GM12865 (cell line): ENCODE data around the gene PARP16.

Experiments used
- DNase-seq: peaks from one replicate; pipeline ENCODE4 v3.0.0; 2010; ENCODE audit warnings: low read depth
- H3K4me3 ChIP-seq: 2 replicates; pipeline ENCODE4 v1.5.1; 2011; ENCODE audit warnings: mild to moderate bottlenecking, low read depth, low read length, control low read depth
- TF ChIP-seq, protein P1 (sequence below): IDR thresholded peaks from 2 replicates; pipeline ENCODE4 v1.5.1; 2011; ENCODE audit warnings: low read length, control low read depth, low read depth, inconsistent platforms; ENCODE audit not compliant: insufficient read depth; ENCODE audit errors: missing control alignments

The PARP16 gene

DNA sequence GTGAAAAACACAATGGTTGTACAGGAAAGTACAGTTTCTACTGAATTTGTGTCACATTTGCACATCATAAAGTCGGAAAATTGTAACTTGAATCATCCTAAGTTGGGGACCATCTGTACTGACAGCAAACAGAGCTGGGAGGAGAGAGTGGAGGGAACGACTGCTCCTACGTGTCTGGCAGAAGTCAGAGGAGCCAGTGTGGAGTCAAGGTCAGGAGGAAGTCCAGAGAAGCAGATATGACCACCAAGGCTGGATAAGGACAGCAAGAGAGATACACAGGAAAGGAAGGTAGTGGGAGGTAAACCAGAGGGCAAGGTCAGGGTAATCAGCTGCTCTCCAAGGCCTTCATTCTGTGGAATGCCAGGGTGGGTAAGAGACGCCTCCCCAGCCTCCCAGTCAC is 72.7 kb downstream of the PARP16 start:
- TF ChIP-seq, protein P1, sequence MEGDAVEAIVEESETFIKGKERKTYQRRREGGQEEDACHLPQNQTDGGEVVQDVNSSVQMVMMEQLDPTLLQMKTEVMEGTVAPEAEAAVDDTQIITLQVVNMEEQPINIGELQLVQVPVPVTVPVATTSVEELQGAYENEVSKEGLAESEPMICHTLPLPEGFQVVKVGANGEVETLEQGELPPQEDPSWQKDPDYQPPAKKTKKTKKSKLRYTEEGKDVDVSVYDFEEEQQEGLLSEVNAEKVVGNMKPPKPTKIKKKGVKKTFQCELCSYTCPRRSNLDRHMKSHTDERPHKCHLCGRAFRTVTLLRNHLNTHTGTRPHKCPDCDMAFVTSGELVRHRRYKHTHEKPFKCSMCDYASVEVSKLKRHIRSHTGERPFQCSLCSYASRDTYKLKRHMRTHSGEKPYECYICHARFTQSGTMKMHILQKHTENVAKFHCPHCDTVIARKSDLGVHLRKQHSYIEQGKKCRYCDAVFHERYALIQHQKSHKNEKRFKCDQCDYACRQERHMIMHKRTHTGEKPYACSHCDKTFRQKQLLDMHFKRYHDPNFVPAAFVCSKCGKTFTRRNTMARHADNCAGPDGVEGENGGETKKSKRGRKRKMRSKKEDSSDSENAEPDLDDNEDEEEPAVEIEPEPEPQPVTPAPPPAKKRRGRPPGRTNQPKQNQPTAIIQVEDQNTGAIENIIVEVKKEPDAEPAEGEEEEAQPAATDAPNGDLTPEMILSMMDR, result no peak
- DNase-seq, result no peak
- H3K4me3 ChIP-seq, result no peak overlapping the region

DNA sequence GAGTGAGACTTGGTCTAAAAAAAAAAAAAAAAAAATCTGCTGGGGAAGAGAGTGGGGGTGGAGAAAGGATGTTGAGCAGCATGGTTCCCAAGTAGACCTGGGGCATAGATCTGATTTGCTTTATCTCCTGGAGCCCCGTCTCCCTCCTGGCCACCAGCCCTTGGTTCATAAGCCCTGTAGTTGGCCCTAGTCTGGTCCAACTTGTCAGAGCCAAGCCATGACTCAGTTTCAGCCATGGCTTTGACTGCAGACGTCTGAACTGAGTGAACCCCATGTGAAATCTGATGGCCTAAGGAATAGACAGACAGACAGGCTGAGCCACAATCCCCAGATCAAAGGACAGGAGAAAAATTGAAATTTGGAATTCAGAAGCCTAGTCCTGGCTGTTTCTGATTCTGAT is 73.4 kb downstream of the PARP16 start:
- no peak overlapping the region for H3K4me3 ChIP-seq
- TF ChIP-seq, protein P1, result no peak
- no peak for DNase-seq

DNA sequence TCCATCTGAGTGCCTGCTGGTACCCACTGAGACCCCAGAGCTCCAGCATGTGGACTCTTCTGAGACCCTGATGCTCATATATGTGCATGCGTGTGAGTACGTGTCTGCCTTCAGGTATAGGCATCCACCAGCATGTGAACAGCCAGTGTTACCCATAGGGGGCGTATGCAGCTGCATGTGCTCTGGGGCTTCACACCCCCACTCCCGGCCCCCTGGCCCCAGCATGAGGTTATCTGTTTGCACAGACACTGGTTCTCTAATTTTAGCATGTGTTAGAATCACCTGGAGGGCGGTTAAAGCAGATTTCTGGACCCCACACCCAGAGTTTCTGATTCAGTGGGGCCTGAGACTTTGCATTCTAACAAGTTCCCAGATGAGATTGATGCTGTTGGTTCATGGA is 74.6 kb downstream of the PARP16 start:
- no peak overlapping the region for H3K4me3 ChIP-seq
- TF ChIP-seq, protein P1, result peak; percentile 71
- DNase-seq, result peak; percentile 66

DNA sequence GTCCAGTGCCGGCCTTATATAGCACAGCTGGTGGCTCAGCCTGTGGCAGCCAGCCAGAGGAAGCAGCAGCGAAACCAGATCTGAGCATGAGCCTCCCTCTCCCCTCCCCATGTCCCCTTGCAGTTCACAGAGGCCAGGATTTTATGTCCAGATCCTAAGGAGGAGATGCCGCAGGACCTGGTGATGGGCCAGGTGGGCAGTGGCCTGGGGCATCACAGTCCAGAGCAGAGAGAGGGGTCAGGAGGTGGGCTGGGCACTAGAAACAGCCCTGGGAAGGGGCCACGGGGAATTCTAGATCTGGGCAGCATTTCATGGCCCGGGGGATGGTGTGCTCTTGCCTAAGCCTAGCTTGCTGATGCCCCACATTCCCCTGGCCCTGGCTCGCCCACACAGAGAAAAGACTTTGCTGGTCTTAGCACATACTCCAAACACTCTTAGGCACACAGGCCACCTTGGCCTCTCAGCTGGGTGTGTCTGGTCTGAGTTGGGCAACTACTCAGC is 75.2 kb downstream of the PARP16 start:
- no peak for DNase-seq
- H3K4me3 ChIP-seq, result no peak overlapping the region
- TF ChIP-seq, protein P1, result no peak

DNA sequence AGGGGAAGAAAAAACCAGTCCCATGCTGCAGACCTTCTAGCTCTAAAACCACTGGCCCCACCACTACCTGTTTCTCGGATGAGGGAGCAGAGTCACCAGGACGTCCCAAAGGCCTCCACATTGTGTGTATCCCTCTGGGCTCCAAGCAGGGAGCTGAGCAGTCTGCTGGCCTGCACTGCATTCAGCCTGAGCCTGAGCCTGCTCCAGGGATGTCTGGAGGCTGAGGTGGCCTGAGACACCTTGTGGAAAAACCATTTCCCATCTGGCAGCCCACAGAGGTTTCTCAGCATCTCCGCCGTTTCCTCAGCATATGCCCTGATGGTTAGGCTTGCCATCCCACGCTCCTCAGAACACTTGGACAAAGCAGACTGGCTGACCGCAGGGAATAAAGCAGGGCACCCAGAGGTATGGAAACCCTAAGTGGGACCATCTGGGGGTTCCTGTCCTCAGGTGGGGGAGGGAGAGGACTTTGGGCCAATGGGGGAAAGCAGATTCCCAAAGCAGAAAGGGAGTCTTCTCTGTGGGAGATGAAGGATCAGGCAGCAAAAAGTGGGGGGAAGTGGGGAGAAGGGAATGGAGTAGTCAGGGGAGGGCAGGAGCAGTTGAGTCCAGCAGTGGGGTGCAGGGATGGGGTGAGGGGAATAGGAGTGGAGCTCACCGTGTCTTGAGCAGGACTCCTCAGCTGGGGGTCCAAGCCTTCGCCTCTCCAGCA is 75.8 kb downstream of the PARP16 start, which contains the start of gene CILP:
Gene CILP (minus strand): TSS at position 704 of the 712 bp plus-strand sequence. CDS start 1,718 bp downstream, outside the sequence.
- H3K4me3 ChIP-seq, result no peak within 1 kb of the TSS
- no peak for DNase-seq
- TF ChIP-seq, protein P1, result no peak

DNA sequence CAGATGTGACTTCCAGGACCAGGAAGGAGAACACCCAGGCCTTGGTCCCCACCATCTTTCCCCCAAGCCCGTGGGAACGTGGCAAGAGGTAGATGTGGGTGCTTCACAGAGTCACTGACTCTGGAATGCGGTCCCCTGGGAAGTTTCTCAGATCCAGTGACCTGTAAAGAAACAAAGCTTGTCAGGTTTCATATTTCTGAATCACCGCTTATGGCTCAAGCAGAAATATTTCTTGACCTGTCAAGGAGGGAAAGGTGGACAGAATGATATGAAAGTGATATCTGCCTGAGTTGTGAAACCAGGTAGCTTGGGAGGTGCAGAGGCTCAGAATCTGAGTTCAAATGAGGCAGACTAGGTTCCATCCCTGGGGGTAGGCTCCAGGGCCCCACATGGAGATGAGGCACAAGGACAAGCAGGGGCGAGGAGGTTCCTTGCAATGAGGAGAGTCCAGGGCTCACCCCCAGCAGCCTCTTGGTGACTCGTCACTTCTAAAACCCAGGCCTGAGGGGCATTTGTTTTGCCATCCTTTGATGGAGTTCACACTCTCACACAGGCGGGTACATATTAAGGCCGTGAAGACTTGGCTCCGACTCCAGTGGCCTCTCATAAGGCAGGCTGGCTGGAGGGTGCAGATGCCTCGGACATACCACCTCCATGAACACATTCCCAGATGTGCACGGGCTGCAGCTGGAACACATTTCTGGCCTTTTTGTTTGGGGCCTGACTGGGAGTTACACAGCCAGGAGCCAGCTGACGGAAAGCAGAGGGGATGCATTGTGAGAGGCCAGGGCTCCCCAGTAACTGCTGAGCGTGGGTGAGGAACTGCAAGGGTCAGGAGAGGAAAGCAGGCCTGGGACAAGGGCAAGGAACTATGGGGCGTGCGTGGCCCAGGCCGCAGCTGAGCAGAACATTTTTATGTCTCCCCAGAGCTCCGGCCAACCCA is 76.7 kb downstream of the PARP16 start:
- H3K4me3 ChIP-seq, result no peak overlapping the region
- no peak for DNase-seq
- TF ChIP-seq, protein P1, result no peak
